Endothelial cell of umbilical vein (primary cell): ENCODE results near the gene SRGAP2. TPM values are rescaled to one million over a fixed set of nuclear protein-coding genes. Genes with fewer than 3 reads are reported as not detected.
"Not testable (repeated sequence)": the region's sequence is repeated elsewhere in the genome, so short reads cannot be mapped to it uniquely, and the experiment has no call there.

Source experiments
- BruUV-seq: library from RNA; stranded (reverse); fragments of 400-500 nt; replicated peaks from 2 replicates; lab custom pipeline; 2021; lab: Mats Ljungman, UMichigan
- CTCF ChIA-PET: fragments of 300-600, 350-600 bp; sonication (Branson Sonifier 250); formaldehyde crosslinking; loops from one replicate; lab custom pipeline; 2021; ENCODE audit warnings: antibody characterized with exemption, inconsistent platforms; lab: Charles Lee
- POLR2A ChIA-PET: fragments of 300-600, 350-600 bp; sonication (Branson Sonifier 250); formaldehyde crosslinking; loops from one replicate; lab custom pipeline; 2021; ENCODE audit warnings: antibody characterized with exemption, inconsistent platforms; lab: Charles Lee
- DNase-seq: peaks from one replicate; pipeline ENCODE4 v3.0.0-alpha.2; 2011; ENCODE audit warnings: low read depth, low spot score
- FAIRE-seq: peaks from 2 replicates; lab custom pipeline; 2011; peaks lifted over from hg19 to GRCh38; lab: Jason Lieb, UNC
- H2AFZ ChIP-seq: 2 replicates; pipeline ENCODE4 v1.6.0; 2012; ENCODE audit warnings: low read depth, low read length, control low read depth, inconsistent platforms
- H3K27ac ChIP-seq: 2 replicates; pipeline ENCODE4 v1.5.1; 2011; ENCODE audit warnings: low read depth, mild to moderate bottlenecking, control low read depth, low read length, moderate library complexity; ENCODE audit not compliant: insufficient read depth
- H3K27me3 ChIP-seq, 2 experiments: 2 replicates each; pipeline versions ENCODE4 v1.6.0 to v1.6.1; 2011; ENCODE audit warnings: low read length in 2 of 2, mixed read lengths in 1 of 2; ENCODE audit not compliant: control insufficient read depth in 2 of 2, insufficient read depth in 2 of 2
- H3K36me3 ChIP-seq, 2 experiments: 2 replicates in 1 of 2; 3 replicates in 1 of 2; pipeline ENCODE4 v1.5.1; 2011; ENCODE audit warnings: low read length in 2 of 2, mild to moderate bottlenecking in 1 of 2, moderate library complexity in 1 of 2; ENCODE audit not compliant: control insufficient read depth in 2 of 2, insufficient read depth in 2 of 2; ENCODE audit errors: extremely low read depth in 1 of 2
- H3K4me1 ChIP-seq: 3 replicates; pipeline ENCODE4 v1.5.1; 2011; ENCODE audit warnings: mild to moderate bottlenecking, low read length; ENCODE audit not compliant: control insufficient read depth, insufficient read depth; ENCODE audit errors: extremely low read depth
- H3K4me2 ChIP-seq: 2 replicates; pipeline ENCODE4 v1.6.1; 2011; ENCODE audit warnings: low read length, control low read depth, mixed read lengths; ENCODE audit not compliant: insufficient read depth
- H3K4me3 ChIP-seq, 3 experiments: fragments of 200-600 bp in 1 of 3; sonication (generic), shearing (Covaris generic) in 1 of 3; replicated peaks in 1 of 3; 2 replicates each; pipeline ENCODE4 v1.5.1; 2011 to 2016; ENCODE audit warnings: control low read depth in 3 of 3, low read length in 3 of 3, mild to moderate bottlenecking in 2 of 3, inconsistent platforms in 1 of 3, low read depth in 1 of 3, moderate library complexity in 1 of 3; ENCODE audit not compliant: insufficient read depth in 1 of 3
- H3K79me2 ChIP-seq: 2 replicates; pipeline ENCODE4 v1.6.0; 2012; ENCODE audit warnings: low read length, inconsistent platforms; ENCODE audit not compliant: control insufficient read depth, insufficient read depth
- H3K9ac ChIP-seq: replicated peaks from 2 replicates; pipeline ENCODE3; 2011; ENCODE audit warnings: low read length, control low read depth; ENCODE audit not compliant: insufficient read depth; ENCODE audit errors: extremely low read depth
- H3K9me1 ChIP-seq: replicated peaks from 3 replicates; pipeline ENCODE4 v1.6.0; 2011; ENCODE audit warnings: mild to moderate bottlenecking, low read length; ENCODE audit not compliant: control insufficient read depth, insufficient read depth; ENCODE audit errors: extremely low read depth
- H3K9me3 ChIP-seq: replicated peaks from 2 replicates; pipeline ENCODE4 v1.5.1; 2012; ENCODE audit warnings: low read length, inconsistent platforms; ENCODE audit not compliant: control insufficient read depth, insufficient read depth
- H4K20me1 ChIP-seq: replicated peaks from 2 replicates; pipeline ENCODE3; 2011; ENCODE audit warnings: mild to moderate bottlenecking, low read length; ENCODE audit not compliant: control insufficient read depth, insufficient read depth; ENCODE audit errors: extremely low read depth
- dilution Hi-C: fragments of 300-500 bp; cut with MboI; formaldehyde crosslinking; loops from one replicate; pipeline ENCODE4 v1.15.0; 2019; ENCODE audit warnings: low sequenced_read_pairs; ENCODE audit not compliant: extremely low pct_ligation_motif_present
- intact Hi-C: fragments of 100-400 bp; cut with micrococcal nuclease; formaldehyde crosslinking; loops from one replicate; pipeline ENCODE4 v1.10.0; 2022
- polyA plus RNA-seq, 4 experiments: library from polyadenylated mRNA; depleted of rRNA in 3 of 4; stranded (reverse) in 3 of 4; unstranded in 1 of 4; fragments of >200 nt; gene quantifications; 2 replicates each; pipeline versions ENCODE4 v1.2.1 to v1.2.3, GENCODE V29; 2011 to 2012; ENCODE audit warnings: missing spikeins in 1 of 4
- total RNA-seq: library from RNA; stranded (reverse); gene quantifications from 2 replicates; pipeline ENCODE4 v1.2.3, GENCODE V29; 2021

SRGAP2 gene
- total and polyA plus RNA-seq, 2 donors (not counting 3 experiments of a cell fraction or from before 2014, with no cell fraction given), result 46.4 to 138 TPM

DNA sequence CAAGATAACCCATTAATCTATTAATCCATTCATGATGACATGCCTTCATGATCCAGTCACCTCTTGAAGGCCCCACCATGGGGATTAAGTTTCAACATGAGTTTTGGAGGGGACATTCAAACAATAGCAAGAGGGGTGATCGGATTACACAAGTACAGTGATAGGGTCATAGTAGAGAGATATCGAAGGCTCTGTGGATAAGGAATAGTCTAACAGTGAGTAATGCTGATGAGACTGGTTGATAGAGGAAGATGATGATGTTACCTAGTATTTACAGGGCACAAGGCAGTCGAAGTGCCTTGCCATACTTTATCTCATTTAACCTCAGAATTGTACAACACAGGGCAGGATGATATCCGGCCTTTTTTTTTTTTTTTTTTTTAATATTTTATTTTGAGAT, 18.2 kb downstream of the SRGAP2 start:
- H3K36me3 ChIP-seq, H3K9ac ChIP-seq, H3K4me1 ChIP-seq, H3K27ac ChIP-seq, BruUV-seq, CTCF ChIA-PET, H3K4me2 ChIP-seq, dilution Hi-C loops, H3K4me3 ChIP-seq, H3K9me1 ChIP-seq, DNase-seq, POLR2A ChIA-PET, H3K9me3 ChIP-seq, H2AFZ ChIP-seq, H4K20me1 ChIP-seq, FAIRE-seq, intact Hi-C loops, H3K27me3 ChIP-seq: not testable (repeated sequence)
- peaks cover 14% of the 10 kb centered on the region for H3K79me2 ChIP-seq

DNA sequence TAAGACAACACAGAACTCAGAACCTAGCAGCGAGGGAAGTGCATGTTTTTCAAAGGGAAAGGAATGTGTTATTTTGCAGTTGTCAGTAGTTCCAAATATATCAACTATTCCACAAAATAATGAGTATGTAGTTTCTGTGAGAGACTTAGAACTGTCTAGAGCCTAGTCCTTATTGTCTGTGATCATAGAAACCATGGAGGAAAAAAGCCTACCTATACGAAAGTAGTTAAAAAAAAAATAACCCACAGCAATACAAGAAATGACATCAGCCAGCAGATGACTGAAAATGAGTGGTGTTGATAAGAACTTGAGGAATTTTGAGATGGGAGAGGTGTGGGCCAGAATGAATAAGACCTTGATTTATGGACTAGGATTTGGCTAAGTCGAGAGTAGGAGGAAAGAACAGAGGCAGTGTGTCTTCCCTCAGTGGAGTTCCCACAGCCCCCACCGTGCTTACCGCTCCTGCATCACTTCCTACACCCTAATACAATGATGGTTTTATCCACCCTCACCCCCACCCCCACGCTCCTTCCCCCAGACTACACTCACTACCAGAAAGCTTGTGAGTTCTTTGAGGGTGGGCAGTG, 20.9 kb downstream of the SRGAP2 start:
- H3K9me3 ChIP-seq, H4K20me1 ChIP-seq, H3K27ac ChIP-seq, H3K27me3 ChIP-seq, intact Hi-C loops, H3K4me2 ChIP-seq, DNase-seq, BruUV-seq, H3K9ac ChIP-seq, H3K36me3 ChIP-seq, POLR2A ChIA-PET, H3K4me1 ChIP-seq, H2AFZ ChIP-seq, FAIRE-seq, dilution Hi-C loops, H3K9me1 ChIP-seq, CTCF ChIA-PET, H3K4me3 ChIP-seq: not testable (repeated sequence)
- H3K79me2 ChIP-seq, result peaks cover 13% of the 10 kb centered on the region

DNA sequence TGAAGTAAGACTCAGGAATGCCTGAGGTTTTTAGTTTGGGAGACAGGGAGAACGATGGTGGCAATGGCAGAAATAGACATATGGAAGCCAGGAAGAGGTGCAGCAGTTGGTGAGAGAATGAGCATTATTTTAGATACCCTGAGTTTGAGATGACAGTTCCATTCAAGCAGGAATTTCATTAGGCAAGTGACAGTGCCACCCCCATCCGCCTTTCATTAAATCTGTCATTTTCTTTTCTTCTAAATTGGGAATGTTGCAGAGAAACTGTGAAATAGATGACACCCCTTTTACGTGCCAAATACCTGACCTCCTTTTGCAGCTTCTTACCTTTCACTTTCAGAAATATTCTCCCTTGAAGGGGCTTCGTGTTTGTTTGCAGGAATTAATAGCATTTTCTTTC, 22.0 kb downstream of the SRGAP2 start:
- H3K9me1 ChIP-seq, H3K9me3 ChIP-seq, H3K27me3 ChIP-seq, H3K4me1 ChIP-seq, dilution Hi-C loops, DNase-seq, H3K4me2 ChIP-seq, H2AFZ ChIP-seq, H3K27ac ChIP-seq, H3K9ac ChIP-seq, H4K20me1 ChIP-seq, POLR2A ChIA-PET, FAIRE-seq, H3K4me3 ChIP-seq, BruUV-seq, H3K36me3 ChIP-seq, intact Hi-C loops, CTCF ChIA-PET: not testable (repeated sequence)
- H3K79me2 ChIP-seq, result peaks cover 11% of the 10 kb centered on the region

DNA sequence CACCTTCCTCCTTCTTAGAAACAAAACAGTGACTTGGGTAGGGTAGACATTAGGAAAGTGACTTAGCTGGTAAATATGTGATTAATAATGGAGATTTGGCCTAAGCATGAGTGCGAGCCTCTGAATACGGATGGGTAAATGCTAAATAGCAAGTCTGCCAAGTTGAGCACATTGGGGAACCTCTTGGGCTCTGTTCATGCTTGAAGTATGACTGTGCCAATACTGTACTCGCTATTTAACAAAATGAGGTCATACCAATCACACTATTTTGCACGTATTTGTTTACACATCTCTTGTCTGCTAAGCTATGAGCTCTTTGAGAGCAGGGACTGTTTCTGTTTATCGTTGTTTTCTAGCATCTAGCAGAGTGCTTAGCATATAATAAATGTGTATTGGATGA, 23.5 kb downstream of the SRGAP2 start:
- CTCF ChIA-PET, H3K36me3 ChIP-seq, FAIRE-seq, H3K9ac ChIP-seq, DNase-seq, H3K4me3 ChIP-seq, H3K27ac ChIP-seq, H3K9me3 ChIP-seq, dilution Hi-C loops, H3K4me2 ChIP-seq, H3K4me1 ChIP-seq, H3K9me1 ChIP-seq, H2AFZ ChIP-seq, intact Hi-C loops, BruUV-seq, H3K27me3 ChIP-seq, H3K79me2 ChIP-seq, POLR2A ChIA-PET, H4K20me1 ChIP-seq: not testable (repeated sequence)
